GOT3 (cell line): ENCODE data around the gene ZC3H10.
A peak's percentile ranks its signal among the peaks of the same experiment; 100 is the strongest.

Experiments used
- DNase-seq: peaks from one replicate; lab custom pipeline; 2025; ENCODE audit warnings: mixed read lengths; lab: John Stamatoyannopoulos, UW

ZC3H10 gene

DNA sequence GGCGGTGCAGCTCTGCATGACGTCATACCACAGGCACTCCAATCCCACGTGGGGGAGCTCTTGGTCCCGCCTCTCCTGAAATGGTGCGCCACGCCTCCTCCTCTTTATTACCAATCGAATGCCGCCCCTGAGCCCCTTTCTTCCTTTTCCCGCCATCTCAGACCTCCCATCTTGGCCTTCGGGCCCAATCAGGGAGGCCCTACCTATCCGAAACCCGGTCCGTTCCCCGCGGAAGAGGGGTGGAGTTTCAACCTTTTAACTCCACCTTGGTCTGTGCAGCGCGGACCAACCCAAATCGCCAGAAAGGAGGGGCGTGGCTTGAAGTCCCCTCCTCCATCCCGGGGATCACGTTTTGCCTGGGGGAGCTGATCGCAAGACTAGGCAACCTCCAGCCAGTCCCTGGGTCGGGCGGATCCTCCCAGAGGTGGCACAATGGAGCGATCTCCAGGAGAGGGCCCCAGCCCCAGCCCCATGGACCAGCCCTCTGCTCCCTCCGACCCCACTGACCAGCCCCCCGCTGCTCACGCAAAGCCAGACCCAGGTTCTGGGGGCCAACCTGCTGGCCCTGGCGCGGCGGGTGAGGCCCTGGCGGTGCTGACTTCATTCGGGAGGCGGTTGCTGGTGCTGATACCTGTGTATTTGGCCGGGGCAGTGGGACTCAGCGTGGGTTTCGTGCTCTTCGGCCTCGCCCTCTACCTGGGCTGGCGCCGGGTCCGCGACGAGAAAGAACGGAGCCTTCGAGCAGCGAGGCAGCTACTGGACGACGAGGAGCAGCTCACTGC is 10.0 kb downstream of the ZC3H10 start, which contains the start of gene ESYT1:
Gene ESYT1 (plus strand): TSS at position 380 of the 782 bp plus-strand sequence. CDS start 53 bp downstream, at position 433.
- DNase-seq: peak; percentile 83

DNA sequence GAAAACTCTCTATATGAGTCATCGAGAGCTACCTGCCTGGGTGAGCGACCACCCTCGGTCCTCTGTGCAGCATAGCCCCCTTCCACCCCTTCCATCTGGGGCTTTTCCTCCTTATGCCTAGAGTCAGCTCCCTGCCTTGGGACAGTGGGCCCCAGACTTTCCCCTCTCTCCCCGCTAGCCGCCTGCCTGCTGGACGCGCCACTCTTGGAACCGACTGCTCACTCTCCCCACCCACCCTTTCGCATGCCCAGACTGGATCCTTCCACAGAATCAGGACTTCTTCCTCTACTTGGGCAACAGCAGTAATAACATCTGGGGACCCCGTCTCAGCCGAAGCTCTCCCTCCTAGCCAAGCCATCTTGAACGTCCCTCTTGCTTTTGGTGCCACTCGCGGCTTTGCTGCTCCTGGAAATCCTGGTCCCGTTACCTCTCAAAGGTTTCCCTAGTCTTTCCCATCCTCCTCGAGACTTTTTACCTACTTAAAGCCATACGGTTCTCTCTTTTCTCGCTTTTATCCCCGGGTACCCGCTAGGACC is 10.7 kb downstream of the ZC3H10 start:
- DNase-seq: no peak

DNA sequence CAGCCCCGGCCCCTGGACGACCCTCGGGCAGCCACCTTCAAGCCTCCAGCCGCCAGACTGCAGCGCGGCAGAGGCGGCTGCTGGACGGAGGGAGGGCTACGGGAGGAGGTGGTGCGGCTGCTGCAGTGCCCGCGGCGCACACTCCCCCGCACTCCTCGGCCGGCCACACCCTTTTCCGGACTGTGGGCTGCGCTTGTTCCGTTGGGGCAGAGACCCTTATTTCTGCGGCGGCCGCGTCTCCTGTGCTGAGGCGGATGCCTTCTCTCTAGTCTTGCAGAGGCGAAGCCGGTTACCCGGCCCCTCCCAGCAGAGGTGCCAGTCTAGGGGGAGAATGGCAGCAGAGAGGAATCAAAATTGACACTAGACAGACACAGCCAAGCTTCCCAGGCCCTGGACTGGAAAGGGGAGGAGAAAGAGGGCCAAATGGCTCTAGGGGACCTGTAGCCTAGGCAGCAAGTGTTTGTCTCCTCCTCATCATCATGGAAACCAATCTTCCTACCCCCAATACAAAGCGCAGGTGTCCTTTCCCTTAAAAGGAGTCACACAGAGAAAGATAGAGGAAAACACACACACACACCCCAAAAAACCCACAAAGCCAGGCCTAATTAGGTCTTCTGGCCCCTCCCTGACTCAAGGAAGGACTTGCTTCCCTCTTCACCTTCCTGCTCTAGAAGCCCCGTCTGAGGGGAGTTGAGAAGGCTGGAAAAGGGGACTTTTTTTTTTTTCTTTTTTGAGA is 11.3 kb downstream of the ZC3H10 start:
- no peak for DNase-seq

DNA sequence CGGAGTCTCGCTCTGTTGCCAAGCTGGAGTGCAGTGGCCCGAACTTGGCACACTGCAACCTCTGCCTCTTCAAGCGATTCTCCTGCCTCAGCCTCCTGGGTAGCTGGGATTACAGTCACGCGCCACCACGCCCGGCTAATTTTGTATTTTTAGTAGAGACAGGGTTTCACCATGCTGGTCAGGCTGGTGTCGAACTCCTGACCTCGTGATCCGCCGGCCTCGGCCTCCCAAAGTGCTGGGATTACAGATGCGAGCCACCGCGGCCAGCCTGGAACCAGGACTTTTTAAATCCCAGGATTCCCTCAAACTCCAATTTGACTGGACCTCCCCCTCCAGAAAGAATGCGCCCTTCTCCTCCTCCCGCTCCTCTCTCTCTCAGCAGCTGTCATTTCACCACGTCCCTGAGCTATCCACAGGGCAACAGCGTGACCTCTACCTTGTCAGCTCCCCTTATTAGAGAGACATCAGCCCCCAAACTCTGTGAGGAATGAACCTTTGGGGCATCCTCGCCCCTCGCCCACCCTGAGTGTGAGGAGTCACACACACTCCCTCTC is 12.0 kb downstream of the ZC3H10 start:
- no peak for DNase-seq

DNA sequence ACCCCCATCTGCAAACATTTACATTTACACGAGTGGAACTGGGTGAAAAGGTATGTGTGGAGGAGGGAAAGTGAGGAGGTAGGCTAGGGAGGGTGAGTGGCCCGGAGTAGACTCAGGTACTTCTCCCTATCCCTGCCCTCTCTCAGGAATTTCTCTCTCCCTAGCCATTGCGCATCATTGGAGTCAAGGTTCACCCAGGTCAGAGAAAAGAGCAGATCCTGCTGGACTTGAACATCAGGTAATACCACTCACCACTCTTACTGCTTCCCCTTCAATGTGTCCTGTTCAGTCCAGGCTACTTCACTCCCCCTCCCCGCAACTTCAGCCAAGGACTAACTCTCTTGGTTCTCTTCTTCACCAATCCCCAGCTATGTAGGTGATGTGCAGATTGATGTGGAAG is 12.8 kb downstream of the ZC3H10 start:
- no peak for DNase-seq

DNA sequence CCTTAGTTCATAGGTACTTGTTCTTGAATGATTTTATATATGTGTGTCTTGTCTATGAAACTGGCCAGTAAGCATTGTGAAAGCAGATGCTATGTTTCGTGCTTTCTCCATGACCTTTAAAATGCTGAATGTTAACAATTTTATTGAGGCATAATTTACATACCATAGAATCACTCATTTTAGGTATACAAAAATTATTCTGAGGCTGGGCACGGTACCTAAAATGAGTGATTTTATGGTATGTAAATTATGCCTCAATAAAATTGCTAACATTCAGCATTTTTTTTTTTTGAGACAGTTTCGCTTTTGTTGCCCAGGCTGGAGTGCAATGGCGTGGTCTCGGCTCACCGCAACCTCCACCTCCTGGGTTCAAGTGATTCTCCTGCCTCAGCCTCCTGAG is 16.8 kb downstream of the ZC3H10 start:
- DNase-seq: no peak

DNA sequence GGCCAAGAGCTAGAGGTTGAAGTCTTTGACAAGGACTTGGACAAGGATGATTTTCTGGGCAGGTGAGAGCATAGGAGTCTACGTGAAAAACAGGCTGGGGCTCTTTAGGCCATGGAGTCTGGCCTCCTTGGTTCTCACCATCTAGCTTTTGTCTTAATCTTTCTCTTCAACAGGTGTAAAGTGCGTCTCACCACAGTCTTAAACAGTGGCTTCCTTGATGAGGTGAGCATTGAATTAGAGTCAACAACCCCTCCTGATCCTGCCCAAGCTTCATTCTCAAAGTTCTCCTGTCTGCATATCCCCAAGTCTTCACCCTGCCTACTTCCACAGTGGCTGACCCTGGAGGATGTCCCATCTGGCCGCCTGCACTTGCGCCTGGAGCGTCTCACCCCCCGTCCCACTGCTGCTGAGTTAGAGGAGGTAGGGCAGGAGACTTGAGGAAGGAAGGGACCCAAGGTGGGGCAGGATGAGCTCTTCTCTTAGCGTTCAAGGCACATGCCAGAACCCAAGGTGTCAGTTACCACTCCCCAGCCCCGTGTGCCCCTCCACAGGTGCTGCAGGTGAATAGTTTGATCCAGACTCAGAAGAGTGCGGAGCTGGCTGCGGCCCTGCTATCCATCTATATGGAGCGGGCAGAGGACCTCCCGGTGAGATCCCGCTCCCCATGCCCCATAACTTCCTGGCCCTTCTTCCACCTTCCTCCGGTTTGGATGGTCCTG is 19.9 kb downstream of the ZC3H10 start:
- no peak for DNase-seq

DNA sequence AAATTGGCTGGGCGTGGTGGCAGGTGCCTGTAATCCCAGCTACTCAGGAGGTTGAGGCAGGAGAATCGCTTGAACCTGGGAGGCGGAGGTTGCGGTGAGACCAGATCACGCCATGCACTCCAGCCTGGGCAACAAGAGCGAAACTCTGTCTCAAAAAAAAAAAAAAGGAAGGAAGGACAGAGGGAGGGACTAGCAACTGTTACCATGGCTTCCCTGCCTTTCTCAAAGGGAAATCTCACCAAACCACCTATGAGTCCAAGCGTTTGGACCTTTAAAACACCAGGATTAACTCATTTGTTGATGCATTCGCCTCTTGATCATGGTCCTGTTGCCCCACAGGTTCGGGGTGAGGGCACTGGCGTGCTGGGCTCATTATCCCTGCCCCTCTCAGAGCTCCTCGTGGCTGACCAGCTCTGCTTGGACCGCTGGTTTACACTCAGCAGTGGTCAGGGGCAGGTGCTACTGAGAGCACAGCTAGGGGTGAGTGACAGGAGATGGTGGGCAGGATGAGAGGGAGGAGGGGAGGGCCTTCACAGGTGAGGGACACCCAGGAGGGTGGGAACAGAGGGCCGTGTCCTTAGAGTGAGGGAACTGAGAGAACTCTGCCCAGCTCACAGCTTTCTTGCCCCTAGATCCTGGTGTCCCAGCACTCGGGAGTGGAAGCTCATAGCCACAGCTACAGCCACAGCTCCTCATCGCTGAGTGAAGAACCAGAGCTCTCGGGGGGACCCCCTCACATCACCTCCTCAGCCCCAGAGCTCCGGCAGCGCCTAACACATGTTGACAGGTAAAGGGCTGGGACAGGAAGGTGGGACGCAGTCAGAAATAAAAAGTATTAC is 24.1 kb downstream of the ZC3H10 start:
- no peak for DNase-seq

DNA sequence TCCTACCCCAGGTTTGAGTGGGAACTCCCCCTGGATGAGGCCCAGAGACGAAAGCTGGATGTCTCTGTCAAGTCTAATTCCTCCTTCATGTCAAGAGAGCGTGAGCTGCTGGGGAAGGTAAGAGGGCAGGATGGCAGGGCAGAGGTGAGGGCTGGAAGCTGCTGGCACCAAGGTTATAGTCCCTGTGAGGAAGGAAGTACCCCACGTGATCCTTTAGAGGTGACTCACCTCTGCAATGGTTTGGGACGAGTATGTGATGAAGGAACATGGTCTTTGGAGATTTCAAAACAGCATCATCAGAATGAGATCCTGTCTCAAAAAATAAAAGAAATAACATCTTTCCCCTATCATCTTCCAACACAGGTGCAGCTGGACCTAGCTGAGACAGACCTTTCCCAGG is 25.2 kb downstream of the ZC3H10 start:
- DNase-seq: no peak

DNA sequence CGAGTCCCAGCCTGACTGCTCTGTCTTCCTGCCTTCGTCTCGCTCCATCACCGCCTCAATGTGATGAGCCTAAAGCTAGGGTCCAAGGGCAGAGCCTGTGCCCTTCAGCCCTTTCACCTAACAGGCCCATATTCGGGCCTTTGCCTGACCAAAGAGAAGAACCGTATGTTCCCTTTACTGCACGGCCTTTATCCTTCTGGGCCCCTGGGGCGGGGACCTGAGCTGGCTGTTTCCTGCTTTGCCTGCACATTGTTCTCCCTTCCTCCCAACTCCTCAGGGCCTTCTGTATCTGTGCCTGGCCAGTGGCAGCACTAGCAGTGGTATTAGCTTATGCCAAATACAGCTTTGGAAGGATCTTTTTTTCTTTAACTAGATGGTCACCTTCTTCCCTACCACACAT is 25.8 kb downstream of the ZC3H10 start:
- no peak for DNase-seq

DNA sequence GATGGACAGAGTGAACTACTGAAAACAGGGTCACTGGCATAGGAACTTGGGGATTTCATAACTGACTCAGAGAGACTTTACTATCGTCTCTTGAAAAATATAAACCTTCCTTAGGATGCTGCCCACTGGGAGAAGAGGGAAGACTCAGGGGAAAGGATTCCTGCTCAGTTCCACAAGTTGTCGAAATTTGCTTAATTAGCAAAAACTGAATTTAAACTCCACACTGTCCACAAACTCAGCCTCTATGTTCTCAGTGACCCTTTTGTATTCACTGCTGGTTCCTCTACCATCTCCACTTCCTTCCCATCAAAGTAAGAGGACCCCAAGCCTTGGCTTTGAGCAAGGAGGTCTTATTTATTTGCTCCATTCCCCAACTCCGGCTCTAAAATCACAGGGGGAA is 27.2 kb downstream of the ZC3H10 start:
- no peak for DNase-seq

DNA sequence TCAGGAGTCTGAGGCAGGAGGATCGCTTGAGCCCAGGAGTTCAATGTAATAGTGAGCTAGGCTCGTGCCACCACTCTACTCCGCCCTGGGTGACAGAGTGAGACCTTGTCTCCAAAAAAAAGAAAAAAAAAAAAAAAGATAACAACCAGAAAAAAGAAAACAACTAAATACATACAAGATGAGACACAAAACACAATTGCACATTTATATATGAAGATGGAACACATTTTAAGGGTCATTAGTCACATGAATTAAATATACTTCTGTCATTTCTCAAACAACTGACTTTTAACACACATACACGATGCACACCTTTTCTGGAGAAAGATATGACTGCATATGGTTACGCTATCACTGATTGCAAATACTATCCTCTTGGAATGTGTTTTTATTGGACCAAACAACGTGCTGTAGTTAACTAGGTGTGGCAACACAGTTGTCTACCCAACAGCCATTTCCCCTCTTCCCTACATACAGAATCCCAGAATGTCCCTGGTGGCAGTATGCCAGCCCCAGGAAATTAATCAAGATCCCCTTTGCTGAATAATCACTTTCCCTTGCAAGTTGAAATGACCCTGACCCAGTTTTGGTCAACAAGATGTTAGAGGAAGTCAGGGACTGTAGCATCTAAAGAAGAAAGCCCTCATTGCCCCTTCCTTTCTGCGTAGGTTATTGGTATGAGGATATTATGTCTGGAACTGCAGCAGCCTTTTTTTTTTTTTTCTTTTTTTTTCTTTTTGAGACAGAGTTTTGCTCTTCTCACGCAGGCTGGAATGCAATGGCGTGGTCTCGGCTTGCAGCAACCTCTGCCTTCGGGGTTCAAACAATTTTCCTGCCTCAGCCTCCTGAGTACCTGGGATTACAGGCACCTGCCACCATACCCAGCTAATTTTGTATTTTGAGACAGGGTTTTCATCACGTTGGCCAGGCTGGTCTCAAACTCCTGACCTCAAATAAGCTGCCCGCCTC is 28.7 kb downstream of the ZC3H10 start:
- no peak for DNase-seq

DNA sequence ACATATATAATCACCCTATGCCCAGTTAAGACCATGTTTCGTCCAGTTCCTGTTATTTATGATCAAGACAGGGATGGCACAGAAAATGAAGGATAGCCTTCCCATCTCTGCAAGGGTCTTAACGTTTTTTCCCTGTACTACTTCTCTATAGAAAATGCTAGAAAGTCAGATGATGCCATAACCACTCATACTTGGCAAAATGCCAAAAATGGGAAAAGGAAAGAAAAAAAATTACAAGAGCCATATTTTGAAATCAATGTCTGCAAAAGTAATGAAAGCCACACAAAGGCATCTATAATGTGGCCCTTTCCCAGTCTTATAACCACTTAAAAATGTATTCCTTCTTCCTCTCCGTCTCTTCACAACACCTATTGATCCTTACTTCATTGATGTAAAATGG is 32.5 kb downstream of the ZC3H10 start:
- DNase-seq: no peak

DNA sequence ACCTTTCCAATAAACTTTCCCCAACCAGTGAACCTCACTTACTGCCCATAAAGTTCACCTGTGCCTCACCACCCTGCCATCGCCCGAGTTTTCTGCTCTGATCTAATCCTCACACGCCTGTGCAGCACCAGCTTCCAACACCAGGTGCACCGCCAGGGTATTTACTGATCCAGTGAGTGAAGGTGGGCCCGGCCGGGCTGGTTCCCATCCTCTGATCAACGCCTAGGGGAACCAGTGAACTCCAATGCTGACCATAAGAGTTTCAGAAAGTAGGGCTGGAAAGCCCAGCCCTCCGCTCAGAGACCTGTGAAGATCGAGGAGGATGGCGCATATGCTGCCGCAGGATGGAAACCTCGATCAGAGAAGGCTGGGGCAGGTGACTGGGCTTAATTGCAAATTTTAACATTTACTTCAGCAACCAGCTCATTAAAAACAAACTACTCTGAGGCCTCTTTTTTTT is 33.6 kb downstream of the ZC3H10 start:
- no peak for DNase-seq

DNA sequence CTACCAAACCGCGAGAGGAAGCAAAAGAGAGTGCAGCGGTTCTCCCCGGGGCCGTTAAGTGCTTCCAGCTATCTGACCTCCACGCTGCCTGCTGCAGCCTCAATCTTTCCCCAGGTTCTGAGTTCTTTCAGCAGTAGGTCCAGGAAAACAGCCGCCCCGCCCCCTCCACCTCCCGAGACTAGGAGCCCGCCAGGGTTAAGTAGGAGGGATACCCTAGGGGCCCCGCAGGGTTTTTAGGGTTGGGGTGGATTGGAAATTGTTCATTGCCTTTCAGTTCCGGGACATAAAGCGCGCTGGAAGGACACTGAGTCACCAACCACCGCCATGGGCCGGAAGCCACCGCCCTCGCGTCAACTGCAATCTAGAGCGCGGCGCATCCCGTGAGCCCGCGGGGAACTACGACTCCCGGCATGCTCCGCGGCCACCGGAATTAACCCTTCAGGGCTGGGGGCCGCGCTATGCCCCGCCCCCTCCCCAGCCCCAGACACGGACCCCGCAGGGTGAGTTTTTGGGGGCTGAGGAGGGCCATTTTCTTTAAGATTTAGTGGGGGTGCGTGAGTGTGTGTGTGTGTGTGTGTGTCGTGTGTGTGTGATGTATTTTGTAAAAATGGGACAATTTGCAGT is 34.2 kb downstream of the ZC3H10 start, which contains the start of gene MYL6B:
Gene MYL6B (plus strand): TSS at position 456 of the 624 bp plus-strand sequence. CDS start 1,332 bp downstream, outside the sequence.
- peak; percentile 62 for DNase-seq

DNA sequence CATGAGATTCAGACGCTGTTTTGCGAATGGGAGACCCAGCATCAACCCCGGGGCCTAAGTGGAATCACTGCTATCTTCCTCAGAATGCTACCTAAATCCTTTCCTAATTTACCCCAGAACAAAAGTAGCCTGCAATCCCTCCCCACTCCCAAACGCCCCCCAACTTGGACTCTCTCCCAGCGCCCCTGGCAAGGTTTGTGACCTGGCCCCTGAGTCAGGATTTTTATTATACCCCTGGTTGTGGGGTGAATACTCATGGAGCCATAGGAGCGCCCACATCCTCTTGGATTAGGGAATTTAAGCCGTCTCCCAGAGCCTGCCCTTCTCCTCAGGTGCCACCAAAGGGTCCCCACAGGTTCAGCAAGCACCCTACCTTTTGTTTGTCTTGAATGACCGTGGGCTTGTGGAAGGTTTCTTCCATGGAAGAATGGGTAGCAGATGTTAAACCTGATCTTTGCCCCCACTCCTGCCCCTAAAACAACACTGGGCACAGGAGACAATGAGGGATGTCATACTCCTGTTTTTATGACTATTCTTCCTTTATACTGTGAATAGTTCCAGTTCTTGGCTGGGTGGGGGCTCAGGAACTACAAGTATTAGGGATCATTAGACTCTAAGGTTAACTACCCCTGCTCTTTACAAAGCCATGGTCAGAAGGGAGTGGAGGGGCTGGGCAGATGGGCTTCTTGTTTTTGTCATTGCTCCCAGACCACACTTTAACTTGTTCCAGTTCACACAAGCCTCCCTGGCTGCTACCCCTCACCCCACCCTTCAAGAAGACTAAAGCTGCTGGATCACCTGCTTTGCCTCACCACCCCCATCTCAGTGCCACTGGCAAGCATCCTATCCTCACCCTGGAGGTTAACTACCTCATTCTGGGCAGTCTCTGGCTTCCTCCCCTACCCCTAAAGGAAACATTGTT is 35.0 kb downstream of the ZC3H10 start:
- DNase-seq: no peak

DNA sequence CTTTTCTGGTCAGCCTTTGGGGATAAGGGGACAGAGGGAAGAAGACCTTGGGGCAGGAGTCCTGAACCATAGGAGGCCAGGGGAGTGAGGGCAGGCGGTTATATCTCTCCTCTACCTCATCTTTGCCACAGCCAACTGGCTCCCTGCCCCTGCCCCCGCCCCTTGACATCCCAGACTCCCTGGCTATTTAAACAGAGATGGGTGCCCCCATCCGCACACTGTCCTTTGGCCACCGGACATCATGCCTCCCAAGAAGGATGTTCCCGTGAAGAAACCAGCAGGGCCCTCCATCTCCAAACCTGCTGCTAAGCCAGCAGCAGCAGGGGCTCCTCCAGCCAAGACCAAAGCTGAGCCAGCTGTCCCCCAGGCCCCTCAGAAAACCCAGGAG is 35.6 kb downstream of the ZC3H10 start:
- DNase-seq: no peak

DNA sequence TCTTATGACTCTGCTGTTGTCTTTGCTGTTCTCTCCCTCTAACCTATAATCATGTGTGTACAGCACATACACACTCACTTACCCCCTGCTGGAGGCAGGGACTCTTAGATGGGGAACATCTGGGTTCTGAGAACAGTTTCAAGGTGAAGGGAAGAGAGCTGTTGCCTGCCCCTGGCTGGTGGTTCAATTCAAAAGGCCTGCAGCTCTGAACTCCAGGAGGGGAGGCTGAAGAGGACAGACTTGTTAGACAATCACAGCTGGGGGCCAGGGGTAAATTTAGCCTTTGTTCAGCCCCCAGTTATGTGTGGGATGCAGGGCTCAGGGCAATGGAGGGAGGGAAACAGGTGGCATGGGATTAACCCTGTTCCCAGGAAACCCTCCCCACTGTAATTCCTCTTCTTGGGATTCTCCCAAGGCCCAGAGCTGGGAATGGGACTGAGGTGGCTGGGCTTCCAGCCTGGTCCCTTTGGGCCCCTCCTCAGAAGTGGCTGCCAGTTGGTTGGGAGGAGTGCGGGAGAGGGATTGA is 36.2 kb downstream of the ZC3H10 start:
- DNase-seq: no peak
